Activated CD4-positive, alpha-beta T cell treated with anti-CD3 and anti-CD28 coated beads for 36 hours (primary cell): Measurements from ENCODE around the gene FNIP1. TPM values are rescaled to one million over a fixed set of nuclear protein-coding genes. Genes with fewer than 3 reads are reported as not detected.
"Not testable (repeated sequence)": the region's sequence is repeated elsewhere in the genome, so short reads cannot be mapped to it uniquely, and the experiment has no call there.

ENCODE experiments used
- ATAC-seq: fragments of 200-7000 bp; cut with Tn5 transposase; one replicate; pipeline ENCODE4 v1.10.0; 2021; ENCODE audit warnings: mild to moderate bottlenecking, moderate library complexity
- CTCF ChIA-PET: fragments of 350-600 bp; sonication (Branson Sonifier 250); formaldehyde crosslinking; loops from one replicate; lab custom pipeline; 2021; ENCODE audit warnings: antibody characterized with exemption; lab: Charles Lee
- POLR2A ChIA-PET: fragments of 350-600 bp; sonication (Branson Sonifier 250); formaldehyde crosslinking; loops from one replicate; lab custom pipeline; 2021; ENCODE audit warnings: antibody characterized with exemption, inconsistent platforms; lab: Charles Lee
- DNase-seq: peaks from one replicate; pipeline ENCODE4 v3.0.0-alpha.2; 2020
- H3K27ac Mint-ChIP-seq: one replicate; pipeline ENCODE4 v1.8.0; 2021; ENCODE audit warnings: mixed read lengths
- H3K27me3 Mint-ChIP-seq: one replicate; pipeline ENCODE4 v1.8.0; 2021; ENCODE audit warnings: mixed read lengths
- H3K36me3 Mint-ChIP-seq: one replicate; pipeline ENCODE4 v1.8.0; 2021; ENCODE audit warnings: low read depth, mixed read lengths
- H3K4me1 Mint-ChIP-seq: one replicate; pipeline ENCODE4 v1.8.0; 2021; ENCODE audit warnings: mixed read lengths
- H3K4me3 Mint-ChIP-seq: one replicate; pipeline ENCODE4 v1.8.0; 2021; ENCODE audit warnings: mild to moderate bottlenecking, moderate library complexity, mixed read lengths
- H3K9me3 Mint-ChIP-seq: one replicate; pipeline ENCODE4 v1.8.0; 2021; ENCODE audit warnings: low read depth, mixed read lengths
- intact Hi-C, 2 experiments: fragments of 100-400 bp; cut with DNase I in 1 of 2; cut with micrococcal nuclease in 1 of 2; formaldehyde crosslinking; loops; one replicate each; pipeline versions ENCODE4 v1.14.2 to v1.15.1; 2022 to 2024; cut with DNase I, micrococcal nuclease
- total RNA-seq, 2 experiments: library from RNA; stranded (reverse); gene quantifications; one replicate each; pipeline ENCODE4 v1.2.3, GENCODE V29; 2021

Gene FNIP1
- total RNA-seq, 2 experiments from 2014 or later: 14.2 to 16.3 TPM

- Mint-ChIP-seq H3K27me3 (no peaks in the 10 kb centered on the region), H3K4me1 (no peaks in the 10 kb centered on the region), H3K4me3 (no peak overlapping the region), H3K36me3 (peaks cover 10% of the 10 kb centered on the region), H3K27ac (no peak overlapping the region), H3K9me3 (no peaks in the 10 kb centered on the region)
- ChIA-PET POLR2A (no interaction called here), CTCF (interaction anchor here (1.0 kb wide), 1 partner anchor 95 kb away, joined by 3 read pairs; no protein-coding TSS in a partner anchor)
- ATAC-seq: no peak
- no peak for DNase-seq
- intact Hi-C loops: no loop called here
Measured at GRCh38 chr5:131684051-131684450, 112.8 kb downstream of the FNIP1 start.

DNA sequence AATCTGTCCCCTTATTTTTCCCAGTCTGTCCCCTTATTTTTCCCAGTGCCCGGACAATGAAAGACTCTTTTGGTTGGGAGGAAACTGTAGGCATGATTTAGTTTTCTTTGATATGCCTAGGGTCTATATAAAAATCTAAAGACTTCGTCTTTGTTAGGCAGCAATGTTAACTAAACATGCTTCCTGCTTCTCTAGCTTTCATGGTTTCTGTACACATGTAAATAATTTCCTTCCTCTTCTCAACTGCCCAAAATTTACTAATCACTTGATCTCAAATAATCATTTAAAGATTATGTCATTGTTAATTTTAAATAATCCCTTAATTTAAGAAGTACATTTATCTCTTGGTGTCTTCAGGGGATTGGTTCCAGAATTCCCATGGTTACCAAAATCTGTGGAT, 114.0 kb downstream of the FNIP1 start:
- ATAC-seq (no peak), DNase-seq (no peak)
- no peaks in the 10 kb centered on the region for H3K4me1 Mint-ChIP-seq
- POLR2A ChIA-PET: no interaction called here
- H3K9me3 Mint-ChIP-seq: no peaks in the 10 kb centered on the region
- no peaks in the 10 kb centered on the region for H3K27me3 Mint-ChIP-seq
- no peak overlapping the region for H3K27ac Mint-ChIP-seq
- intact Hi-C loops: no loop called here
- CTCF ChIA-PET: no interaction called here
- H3K36me3 Mint-ChIP-seq: peaks cover 12% of the 10 kb centered on the region
- no peak overlapping the region for H3K4me3 Mint-ChIP-seq

GRCh38 chr5:131682175-131682574, 114.6 kb downstream of the FNIP1 start:
- DNase-seq (no peak), ATAC-seq (no peak)
- no peak overlapping the region for H3K27ac Mint-ChIP-seq
- H3K9me3 Mint-ChIP-seq: no peaks in the 10 kb centered on the region
- intact Hi-C loops: no loop called here
- H3K36me3 Mint-ChIP-seq: peaks cover 16% of the 10 kb centered on the region
- H3K27me3 Mint-ChIP-seq: no peaks in the 10 kb centered on the region
- CTCF ChIA-PET: no interaction called here
- POLR2A ChIA-PET: no interaction called here
- H3K4me1 Mint-ChIP-seq: no peaks in the 10 kb centered on the region
- no peak overlapping the region for H3K4me3 Mint-ChIP-seq

DNA sequence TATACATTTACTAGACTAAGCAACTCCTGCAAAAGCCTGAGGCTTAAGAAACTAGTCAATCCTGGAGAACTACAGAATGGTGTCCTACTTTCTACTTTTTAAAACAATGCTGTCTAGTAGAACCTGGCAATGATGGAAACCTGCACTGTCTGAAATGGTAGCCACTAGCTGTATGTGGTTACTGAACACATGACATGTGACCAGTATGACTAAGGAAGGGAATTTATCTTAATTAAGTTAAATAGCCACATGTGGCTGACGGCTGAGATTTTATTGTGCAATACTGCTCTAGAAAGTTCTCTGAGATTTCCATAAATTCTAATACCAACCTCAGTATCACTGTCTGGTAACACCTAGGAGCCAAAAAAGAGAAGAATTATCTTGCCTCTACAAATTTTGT, 116.9 kb downstream of the FNIP1 start:
- Mint-ChIP-seq H3K4me1 (no peaks in the 10 kb centered on the region), H3K27ac (no peak overlapping the region), H3K27me3 (no peaks in the 10 kb centered on the region), H3K9me3 (no peaks in the 10 kb centered on the region), H3K36me3 (peaks cover 29% of the 10 kb centered on the region), H3K4me3 (no peak overlapping the region)
- ATAC-seq: no peak
- CTCF ChIA-PET: interaction anchor here (0.7 to 0.9 kb wide), 2 partner anchors 11 to 30 kb away, joined by 3 to 4 read pairs; no protein-coding TSS in a partner anchor
- POLR2A ChIA-PET: no interaction called here
- intact Hi-C loops: no loop called here
- DNase-seq: no peak

- DNase-seq, POLR2A ChIA-PET, H3K27me3 Mint-ChIP-seq, H3K9me3 Mint-ChIP-seq, H3K4me3 Mint-ChIP-seq, H3K27ac Mint-ChIP-seq, intact Hi-C loops, H3K4me1 Mint-ChIP-seq, ATAC-seq: not testable (repeated sequence)
- peaks cover 34% of the 10 kb centered on the region for H3K36me3 Mint-ChIP-seq
- CTCF ChIA-PET: interaction anchor here (1.2 kb wide), 1 partner anchor 89 kb away, joined by 3 read pairs; no protein-coding TSS in a partner anchor
Measured at GRCh38 chr5:131678273-131678672, 118.5 kb downstream of the FNIP1 start.

GRCh38 chr5:131677115-131677514, 119.7 kb downstream of the FNIP1 start:
- ChIA-PET POLR2A (no interaction called here), CTCF (interaction anchor here (1.2 kb wide), 1 partner anchor 88 kb away, joined by 3 read pairs; no protein-coding TSS in a partner anchor)
- H3K9me3 Mint-ChIP-seq: no peaks in the 10 kb centered on the region
- H3K27me3 Mint-ChIP-seq: no peaks in the 10 kb centered on the region
- H3K4me3 Mint-ChIP-seq: no peak overlapping the region
- no peak overlapping the region for H3K27ac Mint-ChIP-seq
- DNase-seq (no peak), ATAC-seq (peak; percentile 33)
- H3K4me1 Mint-ChIP-seq: peaks cover 14% of the 10 kb centered on the region
- intact Hi-C loops: no loop called here
- peaks cover 35% of the 10 kb centered on the region for H3K36me3 Mint-ChIP-seq

- Mint-ChIP-seq H3K4me1 (peaks cover 27% of the 10 kb centered on the region), H3K9me3 (no peaks in the 10 kb centered on the region), H3K4me3 (no peak overlapping the region), H3K36me3 (peaks cover 52% of the 10 kb centered on the region), H3K27me3 (no peaks in the 10 kb centered on the region), H3K27ac (no peak overlapping the region)
- intact Hi-C loops: no loop called here
- CTCF ChIA-PET: interaction anchor here (1.0 kb wide), 1 partner anchor 32 kb away, joined by 4 read pairs; no protein-coding TSS in a partner anchor
- POLR2A ChIA-PET: no interaction called here
- DNase-seq: no peak
- ATAC-seq: peak; percentile 13
Measured at GRCh38 chr5:131672776-131673175, 124.0 kb downstream of the FNIP1 start.

DNA sequence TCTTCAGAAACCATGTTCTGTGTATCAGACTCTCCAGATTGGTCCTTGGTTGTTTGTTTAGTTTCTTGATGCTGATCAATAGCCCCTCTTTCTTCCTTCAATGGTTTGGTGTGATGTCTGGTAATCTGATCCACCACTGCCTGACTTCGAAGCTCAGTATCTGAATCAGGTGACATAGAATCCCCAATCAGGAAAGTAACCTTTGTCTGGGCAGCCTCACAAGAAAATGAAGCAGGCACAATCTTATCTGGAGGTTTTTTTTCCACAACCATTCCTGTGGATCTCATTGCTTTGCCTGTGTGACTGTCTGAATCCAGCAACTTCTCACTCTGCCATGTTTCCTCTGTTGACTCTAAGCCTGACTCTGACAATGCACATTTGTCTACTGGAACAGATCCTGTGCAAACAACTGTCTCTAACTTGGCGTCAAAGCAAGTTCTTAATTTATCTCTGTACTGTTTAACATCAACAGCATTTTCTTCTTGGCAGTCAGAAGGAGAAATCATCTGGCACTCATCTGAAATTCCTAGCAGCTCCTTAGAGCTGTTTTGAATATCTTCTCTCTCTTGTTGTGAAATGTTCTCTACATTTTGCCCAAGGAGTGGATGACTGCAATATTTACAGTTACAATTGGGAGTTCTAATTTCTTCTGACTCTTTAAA, 124.7 kb downstream of the FNIP1 start:
- H3K9me3 Mint-ChIP-seq: no peaks in the 10 kb centered on the region
- ChIA-PET POLR2A (interaction anchor here (0.6 kb wide), 1 partner anchor 1345 kb away, joined by 3 read pairs; no protein-coding TSS in a partner anchor), CTCF (interaction anchor here (1.1 to 1.3 kb wide), 2 partner anchors 83 to 335 kb away, joined by 3 to 4 read pairs; no protein-coding TSS in a partner anchor)
- H3K27ac Mint-ChIP-seq: peak overlapping the region; percentile 16
- peaks cover 27% of the 10 kb centered on the region for H3K4me1 Mint-ChIP-seq
- ATAC-seq (no peak), DNase-seq (no peak)
- no peaks in the 10 kb centered on the region for H3K27me3 Mint-ChIP-seq
- peaks cover 50% of the 10 kb centered on the region for H3K36me3 Mint-ChIP-seq
- intact Hi-C loops: no loop called here
- H3K4me3 Mint-ChIP-seq: no peak overlapping the region

DNA sequence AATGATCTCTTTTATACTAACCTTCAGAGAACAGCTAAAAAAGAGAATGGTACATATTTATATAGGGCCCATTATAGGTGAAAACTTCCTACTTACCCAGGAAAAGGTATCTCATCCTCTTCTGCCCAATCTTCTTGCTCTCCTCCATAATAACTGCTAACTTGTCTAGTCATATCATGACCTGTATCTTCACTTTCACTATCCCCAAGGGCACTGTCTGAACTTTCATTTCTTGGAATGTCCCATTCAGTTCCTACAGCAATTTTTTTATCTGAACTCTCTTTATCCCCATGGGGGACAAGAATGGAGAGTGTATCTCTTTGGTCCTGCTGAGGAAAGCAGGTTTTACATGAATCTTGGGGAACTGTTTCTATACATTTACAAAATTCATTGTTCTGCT, 125.4 kb downstream of the FNIP1 start:
- intact Hi-C loops: no loop called here
- Mint-ChIP-seq H3K4me3 (no peak overlapping the region), H3K27me3 (no peaks in the 10 kb centered on the region), H3K36me3 (peaks cover 45% of the 10 kb centered on the region), H3K9me3 (no peaks in the 10 kb centered on the region), H3K27ac (no peak overlapping the region), H3K4me1 (peaks cover 27% of the 10 kb centered on the region)
- no peak for DNase-seq
- ChIA-PET CTCF (interaction anchor here (1.1 to 1.3 kb wide), 2 partner anchors 82 to 336 kb away, joined by 3 to 4 read pairs; no protein-coding TSS in a partner anchor), POLR2A (interaction anchor here (0.6 kb wide), 1 partner anchor 1346 kb away, joined by 3 read pairs; no protein-coding TSS in a partner anchor)
- ATAC-seq: peak; percentile 78

DNA sequence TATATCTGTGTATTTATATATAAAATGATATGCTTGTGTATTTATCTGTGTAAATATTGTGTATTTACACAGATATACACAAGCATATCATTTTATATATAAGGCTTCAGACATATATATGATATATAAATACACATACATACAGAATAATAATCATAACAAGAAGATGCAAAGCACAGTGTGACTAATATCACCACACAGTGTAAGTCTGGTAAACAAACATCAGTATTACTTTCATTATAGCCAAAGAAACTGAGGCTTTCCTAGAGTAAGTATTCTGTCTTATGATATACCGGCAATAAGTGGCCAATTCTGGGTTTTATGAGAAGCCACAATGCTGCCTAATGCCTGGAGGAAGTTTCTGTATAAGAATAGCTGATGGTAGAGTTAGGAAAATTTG, 131.9 kb downstream of the FNIP1 start:
- Mint-ChIP-seq H3K4me3 (no peak overlapping the region), H3K4me1 (no peaks in the 10 kb centered on the region), H3K27me3 (no peaks in the 10 kb centered on the region), H3K27ac (no peak overlapping the region), H3K9me3 (peaks cover 13% of the 10 kb centered on the region), H3K36me3 (peaks cover 48% of the 10 kb centered on the region)
- ChIA-PET POLR2A (no interaction called here), CTCF (interaction anchor here (1.1 kb wide), 1 partner anchor 49 kb away, joined by 3 read pairs; no protein-coding TSS in a partner anchor)
- intact Hi-C loops: no loop called here
- DNase-seq: no peak
- ATAC-seq: no peak

- no peaks in the 10 kb centered on the region for H3K27me3 Mint-ChIP-seq
- CTCF ChIA-PET: no interaction called here
- no peaks in the 10 kb centered on the region for H3K4me1 Mint-ChIP-seq
- no peak for DNase-seq
- peaks cover 49% of the 10 kb centered on the region for H3K36me3 Mint-ChIP-seq
- peaks cover 16% of the 10 kb centered on the region for H3K9me3 Mint-ChIP-seq
- intact Hi-C loops: no loop called here
- ATAC-seq: no peak
- H3K27ac Mint-ChIP-seq: no peak overlapping the region
- H3K4me3 Mint-ChIP-seq: no peak overlapping the region
- POLR2A ChIA-PET: no interaction called here
Measured at GRCh38 chr5:131661933-131662332, 134.9 kb downstream of the FNIP1 start.

DNA sequence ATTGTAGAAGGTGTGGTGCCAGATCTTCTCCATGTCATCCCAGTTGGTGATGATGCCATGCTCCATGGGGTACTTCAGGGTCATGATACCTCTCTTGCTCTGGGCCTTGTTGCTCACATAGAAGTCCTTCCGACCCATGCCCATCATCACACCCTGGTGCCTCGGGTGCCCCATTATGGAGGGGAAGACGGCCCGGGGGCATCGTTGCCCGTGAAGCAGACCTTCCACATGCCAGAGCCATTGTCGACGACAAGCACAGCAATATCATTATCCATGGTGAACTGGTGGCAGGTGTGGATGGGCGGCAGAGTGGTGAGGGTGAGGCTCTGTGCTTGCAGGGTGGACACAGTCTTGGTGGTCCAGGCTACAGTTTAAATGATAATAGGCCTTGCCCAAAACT, 137.0 kb downstream of the FNIP1 start:
- Mint-ChIP-seq H3K9me3 (peaks cover 16% of the 10 kb centered on the region), H3K4me3 (no peak overlapping the region), H3K27me3 (no peaks in the 10 kb centered on the region), H3K4me1 (no peaks in the 10 kb centered on the region), H3K36me3 (peaks cover 44% of the 10 kb centered on the region), H3K27ac (no peak overlapping the region)
- CTCF ChIA-PET: no interaction called here
- DNase-seq (no peak), ATAC-seq (no peak)
- POLR2A ChIA-PET: no interaction called here
- intact Hi-C loops: no loop called here
